IPS-18c (cell line): Measurements from ENCODE around the gene PCNX3.

Experiments
- H3K4me3 ChIP-seq: 2 replicates; pipeline ENCODE4 v1.7.0; 2013; ENCODE audit warnings: low read depth, mild to moderate bottlenecking, low read length, moderate library complexity; ENCODE audit not compliant: insufficient read depth
- H3K9me3 ChIP-seq: one replicate; pipeline ENCODE4 v1.6.1; 2013; ENCODE audit warnings: mild to moderate bottlenecking, low read length, moderate library complexity; ENCODE audit not compliant: control insufficient read depth, insufficient read depth

The PCNX3 gene

DNA sequence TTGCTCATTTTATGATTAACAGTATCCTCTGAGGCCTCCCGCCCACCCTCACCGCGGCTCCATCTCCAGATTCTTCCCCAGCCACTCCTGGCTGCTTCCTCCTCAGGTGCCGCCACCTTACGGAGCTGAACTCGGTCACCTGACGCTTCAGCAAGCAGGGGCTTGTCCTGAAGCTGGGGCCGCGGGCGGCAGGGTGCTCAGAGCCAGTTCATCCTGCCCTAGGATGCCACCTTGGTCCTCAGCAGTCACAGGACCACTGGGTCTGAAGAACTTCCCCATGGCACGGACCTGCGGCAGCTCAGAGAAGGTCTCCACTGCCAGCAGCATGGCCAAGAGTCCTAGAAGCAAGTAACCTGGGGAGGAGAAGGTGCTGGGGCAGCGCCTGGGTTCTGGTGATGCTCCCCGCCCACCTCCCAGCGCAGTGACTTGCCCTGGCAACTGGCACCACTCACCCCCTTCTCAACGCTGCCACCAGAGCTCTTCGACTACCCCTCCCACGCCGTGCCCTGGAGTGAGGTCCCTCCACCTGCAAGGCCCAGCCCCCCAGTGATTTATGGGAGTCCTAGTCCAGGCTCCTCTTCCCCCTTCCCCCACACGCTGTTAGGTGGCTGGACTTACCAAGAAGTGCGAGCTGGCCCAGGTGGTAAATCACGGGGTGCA is 22.6 kb upstream of the PCNX3 start:
- peak overlapping the region; percentile 65 for H3K4me3 ChIP-seq
- peaks cover 2% of the 10 kb centered on the region for H3K9me3 ChIP-seq

DNA sequence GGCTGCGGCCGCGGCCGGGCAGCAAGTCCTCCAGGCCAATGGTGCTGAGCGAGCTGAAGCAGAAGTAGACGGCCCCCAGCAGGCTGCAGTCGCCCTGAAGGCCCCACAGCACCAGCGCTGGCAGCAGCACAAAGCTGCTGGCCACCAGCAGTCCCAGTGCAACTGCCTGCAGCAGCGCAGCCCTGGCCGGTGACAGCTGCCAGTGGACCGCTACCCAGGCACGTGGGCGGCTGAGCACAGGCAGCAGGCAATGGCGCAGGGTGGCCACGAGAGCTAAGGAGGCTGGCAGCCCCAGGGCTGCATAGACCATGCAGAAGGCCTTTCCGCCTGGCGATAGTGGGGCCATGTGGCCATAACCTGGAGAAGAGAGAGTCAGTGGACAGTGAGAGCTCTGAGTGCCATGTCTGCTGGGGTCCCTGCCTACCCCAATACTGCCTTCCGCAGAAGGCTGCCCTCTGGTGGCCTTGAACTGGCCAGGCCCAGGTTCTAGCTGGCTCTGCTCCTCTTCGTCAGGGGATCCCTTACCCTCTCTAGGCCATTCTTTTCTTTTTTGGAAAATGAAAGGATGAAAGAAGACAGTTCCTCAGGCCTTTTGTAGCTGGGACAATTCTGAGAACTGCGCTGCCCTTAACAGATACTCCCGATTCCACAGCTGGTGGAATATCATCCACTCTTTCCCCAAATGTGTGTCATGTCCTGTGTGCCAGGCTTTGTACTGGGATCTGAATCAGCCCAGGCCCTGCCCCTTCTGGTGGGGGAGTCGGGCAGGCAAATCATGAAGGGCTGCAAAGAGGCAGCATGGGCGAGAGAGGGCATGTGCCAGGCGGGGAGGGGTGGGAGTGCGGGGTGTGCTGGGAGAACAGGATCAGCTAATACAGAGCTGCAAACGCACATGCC is 21.8 kb upstream of the PCNX3 start:
- Histone ChIP-seq H3K9me3 (peaks cover 2% of the 10 kb centered on the region), H3K4me3 (no peak overlapping the region)

DNA sequence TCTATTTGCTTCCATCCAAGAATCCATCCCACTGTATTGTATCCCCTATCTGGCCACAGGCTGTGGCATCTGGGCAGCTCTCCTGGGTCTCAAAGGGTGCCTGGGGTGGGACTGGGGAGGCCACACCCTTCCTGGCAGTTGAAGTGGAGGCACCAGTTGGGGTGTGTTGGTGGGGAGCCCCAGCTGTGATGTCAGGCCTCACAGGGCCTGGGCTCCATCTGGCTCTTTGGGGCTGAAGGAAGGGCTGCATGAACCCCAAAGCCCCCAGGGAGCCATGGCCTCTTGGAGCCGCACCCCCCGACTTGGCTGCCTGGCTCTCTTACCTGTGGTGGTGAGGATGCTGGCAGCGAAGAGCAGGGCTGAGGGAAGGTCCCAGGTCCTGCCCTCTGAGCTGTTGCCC is 20.4 kb upstream of the PCNX3 start:
- Histone ChIP-seq H3K4me3 (no peak overlapping the region), H3K9me3 (peaks cover 2% of the 10 kb centered on the region)

DNA sequence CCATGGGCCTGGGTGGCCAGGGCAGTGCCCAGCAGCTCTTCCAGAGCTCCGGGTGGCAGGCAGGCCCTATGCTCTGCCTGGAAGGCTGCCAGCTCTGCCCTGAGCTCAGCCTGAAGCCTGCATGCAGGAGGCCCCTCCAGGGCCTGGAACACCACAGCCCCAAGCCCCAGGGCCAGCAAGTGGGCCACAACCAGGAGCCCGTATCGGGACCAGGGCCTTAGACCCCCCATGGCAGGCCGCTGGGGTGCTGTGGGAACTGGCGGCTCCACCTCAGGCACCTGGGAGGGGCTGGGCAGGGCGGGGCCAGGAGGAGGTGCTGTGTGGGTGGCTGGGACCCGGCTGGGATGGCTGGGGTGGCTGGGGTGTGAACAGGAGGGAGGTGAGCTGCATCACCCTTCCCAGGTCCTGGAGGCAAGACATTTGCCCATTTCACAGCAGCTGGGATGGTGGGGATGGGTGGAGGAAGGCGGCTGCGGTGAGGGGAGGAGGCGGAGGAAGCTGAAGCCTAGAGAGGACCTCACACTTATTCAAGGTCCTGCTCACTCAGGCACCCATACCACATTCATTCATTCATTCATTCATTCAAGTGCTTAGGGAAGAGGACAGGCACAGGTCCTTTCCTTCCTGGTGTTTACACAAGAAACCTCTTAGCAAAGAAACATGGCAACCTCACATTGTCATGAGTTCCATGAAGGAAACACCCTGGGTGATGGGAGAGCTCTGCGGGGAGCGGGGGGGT is 19.9 kb upstream of the PCNX3 start, which contains the start of gene KCNK7:
Gene KCNK7 (minus strand): TSS at position 258 of the 739 bp plus-strand sequence. CDS start 28 bp downstream, at position 230.
- Histone ChIP-seq H3K9me3 (peaks cover 2% of the 10 kb centered on the region), H3K4me3 (no peak within 1 kb of the TSS)

DNA sequence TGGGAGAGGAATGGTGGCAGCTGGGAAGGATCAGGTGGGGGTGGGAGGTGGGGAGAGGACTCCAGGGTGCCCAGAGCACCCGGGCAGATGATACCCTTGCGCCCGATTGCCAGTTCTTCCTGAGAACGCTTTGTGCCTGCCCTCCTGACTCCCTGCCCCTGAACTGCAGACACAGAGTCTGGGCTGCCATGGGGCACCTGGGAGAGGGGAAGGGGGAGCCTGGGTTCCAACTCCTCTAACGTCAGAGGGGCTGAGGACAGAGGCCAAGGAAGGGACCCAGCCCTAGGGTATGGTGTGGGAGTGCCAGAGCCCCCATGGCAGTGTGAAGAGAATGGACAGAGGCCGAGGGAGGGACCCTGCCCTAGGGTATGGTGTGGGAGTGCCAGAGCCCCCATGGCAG is 19.1 kb upstream of the PCNX3 start:
- Histone ChIP-seq H3K9me3 (peaks cover 2% of the 10 kb centered on the region), H3K4me3 (no peak overlapping the region)

DNA sequence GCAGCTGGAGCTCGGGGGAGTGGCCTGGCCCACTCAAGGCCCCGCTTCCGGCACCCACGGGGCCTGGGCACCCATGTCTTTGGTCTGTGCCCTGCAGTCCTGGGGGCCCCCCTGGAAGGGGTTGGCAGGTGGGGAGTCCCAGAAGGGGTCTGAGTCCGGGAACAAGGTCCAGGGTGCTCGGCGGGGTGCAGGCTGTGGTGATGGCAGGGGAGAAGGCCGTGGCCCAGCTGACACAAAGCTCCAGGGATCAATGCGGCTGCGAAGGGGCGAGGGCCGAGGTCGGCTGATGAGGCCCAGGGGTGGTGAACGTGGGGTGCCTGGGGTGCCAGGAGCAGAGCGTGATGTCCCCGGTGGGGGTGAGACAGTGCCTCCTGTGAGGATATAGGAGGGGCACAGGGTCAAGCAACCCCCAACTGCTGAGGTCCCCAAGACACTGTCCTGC is 17.3 kb upstream of the PCNX3 start:
- H3K9me3 ChIP-seq, result peaks cover 2% of the 10 kb centered on the region
- H3K4me3 ChIP-seq, result no peak overlapping the region

DNA sequence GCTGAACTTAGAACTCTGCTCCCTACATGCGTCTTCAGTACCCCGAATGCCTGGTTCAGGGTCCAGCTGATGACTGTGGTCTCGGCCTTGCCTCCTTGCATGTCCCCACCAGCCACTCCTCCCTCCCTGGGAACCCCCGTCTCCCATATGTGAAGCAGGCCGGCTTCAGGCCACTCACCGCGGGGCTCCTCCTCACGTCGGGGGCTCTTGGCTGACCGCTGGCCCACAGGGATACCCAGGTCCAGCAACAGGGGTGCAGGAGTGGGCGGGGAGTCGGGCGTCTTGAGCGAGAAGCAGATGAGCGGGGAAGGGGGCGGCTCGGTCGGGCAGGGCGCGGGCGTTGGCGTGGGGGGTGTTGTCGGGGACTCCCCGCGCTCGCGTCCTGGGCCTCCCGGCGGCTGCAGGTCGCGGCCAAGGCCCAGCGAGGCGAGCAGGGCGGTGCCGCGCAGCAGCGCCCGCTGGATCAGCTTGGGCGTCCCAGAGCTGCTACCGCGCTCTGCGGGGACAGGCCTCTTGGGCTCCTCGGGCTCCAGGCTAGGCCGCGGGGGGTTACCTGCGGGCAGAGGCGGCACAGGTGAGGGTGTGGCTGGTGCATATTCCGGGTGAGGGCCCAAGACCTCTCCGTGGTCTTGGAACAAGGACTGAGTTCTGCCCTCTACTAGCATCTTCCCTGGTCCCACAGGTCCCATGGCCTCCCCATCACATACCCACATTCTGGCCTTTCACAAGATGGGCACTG is 16.2 kb upstream of the PCNX3 start:
- Histone ChIP-seq H3K9me3 (peaks cover 2% of the 10 kb centered on the region), H3K4me3 (no peak overlapping the region)

DNA sequence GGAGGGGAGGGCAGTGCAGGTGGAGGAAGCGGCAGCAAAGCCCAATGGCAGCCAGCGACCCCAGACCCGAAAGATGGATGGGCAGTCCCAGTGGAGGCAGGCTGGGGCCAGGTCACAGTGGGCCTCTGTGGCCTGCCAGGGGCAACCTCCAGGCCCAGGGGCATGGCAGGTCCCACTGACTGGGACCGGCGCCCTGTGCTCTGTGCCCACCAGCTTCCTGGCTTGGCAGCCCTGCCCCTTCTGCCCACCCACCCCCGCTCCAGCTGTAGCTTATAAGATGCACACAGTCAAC is 15.7 kb upstream of the PCNX3 start:
- H3K4me3 ChIP-seq, result no peak overlapping the region
- H3K9me3 ChIP-seq, result peaks cover 1% of the 10 kb centered on the region

DNA sequence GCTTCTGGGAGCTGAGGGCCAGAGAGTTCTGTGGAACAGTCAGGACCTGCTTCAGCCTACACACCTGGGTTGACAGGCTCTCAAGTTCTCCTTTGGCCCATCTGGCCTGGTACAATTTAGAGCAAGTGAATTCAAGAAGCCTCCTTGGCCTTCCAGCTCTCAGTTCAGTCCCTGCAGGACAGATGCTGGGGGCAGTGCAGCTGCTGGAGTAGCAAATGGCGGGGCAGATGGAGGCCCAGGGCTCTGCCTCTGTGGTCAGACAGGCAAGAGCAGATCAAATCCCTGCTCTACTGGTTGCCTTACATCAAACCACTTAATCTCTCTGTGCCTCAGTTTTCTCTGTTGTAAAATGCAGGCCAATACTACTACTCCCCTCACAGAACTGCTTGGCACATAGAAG is 11.3 kb upstream of the PCNX3 start:
- peaks cover 2% of the 10 kb centered on the region for H3K9me3 ChIP-seq
- no peak overlapping the region for H3K4me3 ChIP-seq

DNA sequence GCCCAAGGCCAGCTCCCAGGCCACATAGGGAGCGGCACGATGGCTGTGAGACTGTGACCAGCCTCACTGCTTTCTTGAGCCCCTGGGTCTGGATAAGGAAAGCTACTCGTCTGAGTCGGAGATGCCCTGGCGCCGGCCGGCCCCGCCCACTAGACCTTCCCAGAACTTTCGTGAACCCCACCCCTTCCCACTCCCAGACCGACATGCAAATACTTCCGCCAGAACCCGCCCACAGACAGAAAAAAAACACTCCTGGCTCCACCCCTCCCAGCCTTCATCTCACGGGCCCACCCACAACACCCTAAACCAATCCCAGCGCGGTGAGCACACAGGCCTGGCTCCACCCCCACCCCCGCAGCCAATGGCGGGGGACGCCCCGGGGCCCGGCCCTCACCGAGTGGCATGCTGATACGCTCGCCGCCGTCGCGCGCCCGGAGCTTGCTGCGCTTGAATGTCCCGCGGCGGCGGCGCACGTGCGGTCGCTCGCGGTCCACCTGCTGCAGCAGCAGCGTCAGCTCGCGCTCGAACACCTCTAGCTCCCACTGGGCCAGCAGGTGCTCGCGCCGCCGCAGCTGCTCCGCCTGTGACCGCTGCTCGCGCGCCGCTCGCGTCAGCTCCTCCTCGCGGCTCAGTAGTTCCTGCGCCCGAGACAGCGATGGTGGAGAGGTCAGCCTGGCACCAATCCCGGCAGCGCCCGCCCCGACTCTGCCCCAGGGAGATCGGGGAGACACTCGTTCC is 8.5 kb upstream of the PCNX3 start:
- Histone ChIP-seq H3K9me3 (peaks cover 2% of the 10 kb centered on the region), H3K4me3 (peak overlapping the region; percentile 44)

DNA sequence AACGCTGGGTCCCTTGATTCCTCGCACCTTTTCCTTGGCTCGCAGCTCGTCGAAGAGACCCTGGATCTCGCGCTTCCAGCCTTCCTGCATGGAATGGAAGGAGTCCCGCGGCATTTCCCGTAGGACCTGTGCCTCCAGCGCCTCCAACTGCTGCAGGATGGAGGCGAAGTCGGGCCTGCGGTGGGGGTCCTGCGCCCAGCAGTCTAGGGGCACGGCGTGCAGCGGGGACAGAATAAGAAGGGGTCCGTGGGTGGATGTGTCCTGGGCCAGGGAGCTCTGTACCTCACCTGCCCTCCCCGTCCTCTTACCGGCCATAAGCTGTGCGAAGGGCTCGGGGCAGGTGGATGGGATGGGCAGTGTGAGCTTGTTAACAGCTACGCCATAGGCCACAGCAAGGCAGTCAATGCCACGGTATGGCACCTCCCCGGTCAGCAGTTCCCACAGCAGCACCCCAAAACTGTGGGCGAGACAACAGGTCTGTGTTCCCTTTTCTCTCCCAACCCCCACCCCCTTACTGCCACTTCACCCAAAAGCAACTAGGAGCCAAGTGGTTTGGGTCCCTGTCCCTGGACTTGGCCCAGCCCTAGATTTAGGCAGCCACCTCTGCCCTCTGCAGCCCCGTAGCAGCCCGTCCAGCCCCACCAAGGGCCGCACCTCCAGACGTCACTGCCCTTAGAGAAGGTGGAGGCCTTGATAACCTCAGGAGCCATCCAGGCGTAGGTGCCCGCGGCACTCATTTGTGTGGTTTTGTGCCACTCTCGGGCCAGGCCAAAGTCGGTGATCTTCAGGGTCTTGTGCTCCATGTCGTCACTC is 7.8 kb upstream of the PCNX3 start:
- Histone ChIP-seq H3K4me3 (peak overlapping the region; percentile 44), H3K9me3 (peaks cover 2% of the 10 kb centered on the region)

DNA sequence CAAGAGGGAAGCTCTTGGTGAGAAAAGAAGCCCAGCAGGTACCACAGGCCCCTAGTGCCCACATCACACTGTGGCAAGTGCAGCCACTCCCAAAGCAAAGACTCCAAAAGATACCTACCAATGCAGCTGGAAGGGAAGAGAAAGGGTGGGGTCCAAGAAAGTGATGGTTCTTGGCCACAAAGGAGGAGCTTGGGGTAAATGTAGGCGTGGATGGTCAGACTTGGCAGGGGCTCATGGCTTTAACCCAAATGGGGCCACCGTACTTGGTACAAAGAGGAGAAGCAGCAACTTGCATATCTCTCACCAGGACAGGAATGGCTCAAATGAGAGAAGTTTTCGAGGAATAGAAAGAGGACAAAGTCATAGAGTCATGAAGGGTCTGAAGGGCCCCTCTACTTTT is 6.3 kb upstream of the PCNX3 start:
- no peak overlapping the region for H3K4me3 ChIP-seq
- peaks cover 2% of the 10 kb centered on the region for H3K9me3 ChIP-seq

DNA sequence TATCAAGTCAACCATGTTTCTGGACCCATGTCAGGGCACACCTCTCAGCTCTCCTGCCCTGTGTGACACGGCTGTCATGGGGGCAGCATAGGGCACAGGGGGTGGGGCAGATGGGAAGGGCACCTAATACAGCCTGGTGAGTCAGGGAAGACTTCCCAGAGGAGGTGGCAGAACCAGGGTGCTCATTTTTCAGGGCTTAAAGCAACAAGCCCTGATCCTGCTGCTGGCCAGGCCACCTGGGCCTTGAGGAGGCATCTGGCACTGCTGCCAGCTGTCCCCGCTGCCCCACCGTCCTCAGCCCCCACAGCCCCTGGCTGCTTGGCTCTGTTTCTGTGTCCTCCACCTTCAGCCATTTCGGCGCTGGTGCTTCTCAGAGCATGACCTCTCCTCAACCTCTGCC is 5.9 kb upstream of the PCNX3 start:
- Histone ChIP-seq H3K9me3 (peaks cover 2% of the 10 kb centered on the region), H3K4me3 (no peak overlapping the region)

DNA sequence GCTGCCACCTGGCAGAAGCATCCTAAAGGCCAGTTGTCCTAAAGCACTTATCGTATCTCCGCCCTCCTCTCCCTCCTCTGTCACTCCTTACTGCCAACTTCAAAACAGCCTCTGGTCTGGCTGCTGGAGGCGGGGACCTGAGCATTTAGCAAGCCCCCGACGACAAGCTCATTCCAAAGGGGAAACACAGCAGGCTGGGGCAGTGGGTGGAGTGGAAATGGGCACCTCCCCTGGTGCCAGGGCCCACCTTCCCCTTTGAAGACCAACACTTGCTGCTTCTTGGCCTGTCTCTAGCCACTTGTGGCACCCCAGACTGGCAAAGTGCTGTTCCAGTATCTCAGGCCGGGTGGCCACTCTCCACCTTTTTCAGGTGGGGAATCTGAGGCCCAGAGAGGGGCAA is 5.2 kb upstream of the PCNX3 start:
- H3K9me3 ChIP-seq, result peaks cover 2% of the 10 kb centered on the region
- no peak overlapping the region for H3K4me3 ChIP-seq

DNA sequence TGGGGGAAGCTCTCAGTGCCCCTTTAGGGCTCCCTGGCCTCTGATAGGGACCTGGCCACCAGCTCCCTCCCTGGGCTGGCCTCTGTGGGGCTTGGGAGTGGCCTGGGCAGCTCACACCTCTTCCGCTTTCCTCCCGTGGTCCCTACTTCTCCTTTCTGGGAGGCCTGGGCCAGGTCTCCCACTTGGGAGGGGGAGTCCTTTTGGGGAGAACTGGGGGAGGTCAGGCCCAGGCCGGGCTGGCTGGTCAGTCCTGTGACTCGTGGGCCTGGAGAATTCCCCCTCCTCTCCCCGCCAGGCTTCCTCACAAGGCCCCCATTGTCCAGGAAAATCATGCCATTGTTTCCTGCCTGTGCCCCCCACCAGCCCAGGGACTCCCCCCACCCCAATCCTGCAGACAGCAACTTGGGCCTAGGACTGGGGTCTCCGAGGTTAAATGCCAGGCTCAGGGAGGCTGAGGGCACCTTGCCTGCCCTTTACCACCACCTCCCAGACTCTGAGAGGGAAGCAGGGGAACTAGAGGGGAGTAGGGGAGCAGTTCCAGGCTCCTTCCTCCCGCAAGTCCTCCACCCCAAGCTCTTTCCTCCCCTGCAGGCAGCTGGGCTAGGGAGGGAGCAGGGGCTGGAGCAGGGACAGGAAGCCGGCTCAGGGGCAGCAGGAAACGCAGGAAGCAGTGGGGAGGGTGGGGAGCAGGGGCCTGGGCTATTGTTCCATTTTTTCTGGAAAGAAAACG is 4.4 kb upstream of the PCNX3 start:
- Histone ChIP-seq H3K9me3 (peaks cover 3% of the 10 kb centered on the region), H3K4me3 (no peak overlapping the region)
